Nephron (organoid): Measurements from ENCODE around the gene SLC25A36.

Source experiments
- H3K27ac Mint-ChIP-seq, 3 experiments: 2 replicates each; pipeline ENCODE4 v1.8.0; 2020; ENCODE audit warnings: mixed read lengths in 3 of 3, mild to moderate bottlenecking in 2 of 3, moderate library complexity in 1 of 3
- H3K27me3 Mint-ChIP-seq: 2 replicates; pipeline ENCODE4 v1.8.0; 2021; ENCODE audit warnings: low read depth, mild to moderate bottlenecking, moderate library complexity, mixed read lengths
- H3K36me3 Mint-ChIP-seq: 2 replicates; pipeline ENCODE4 v1.8.0; 2020; ENCODE audit warnings: low read depth, mixed read lengths
- H3K4me1 Mint-ChIP-seq: 2 replicates; pipeline ENCODE4 v1.8.0; 2020; ENCODE audit warnings: mixed read lengths
- H3K4me3 Mint-ChIP-seq, 3 experiments: 2 replicates each; pipeline ENCODE4 v1.8.0; 2020; ENCODE audit warnings: mild to moderate bottlenecking in 3 of 3, mixed read lengths in 3 of 3, moderate library complexity in 2 of 3
- H3K9me3 Mint-ChIP-seq: 2 replicates; pipeline ENCODE4 v1.8.0; 2020; ENCODE audit warnings: mixed read lengths
- TF ChIP-seq, protein P1 (sequence below), 3 experiments: fragments of 200-600 bp; sonication (generic); IDR thresholded peaks; one replicate each; pipeline ENCODE4 v1.5.0; 2021; ENCODE audit warnings: antibody characterized with exemption in 3 of 3; ENCODE audit not compliant: unreplicated experiment in 3 of 3

Gene SLC25A36

DNA sequence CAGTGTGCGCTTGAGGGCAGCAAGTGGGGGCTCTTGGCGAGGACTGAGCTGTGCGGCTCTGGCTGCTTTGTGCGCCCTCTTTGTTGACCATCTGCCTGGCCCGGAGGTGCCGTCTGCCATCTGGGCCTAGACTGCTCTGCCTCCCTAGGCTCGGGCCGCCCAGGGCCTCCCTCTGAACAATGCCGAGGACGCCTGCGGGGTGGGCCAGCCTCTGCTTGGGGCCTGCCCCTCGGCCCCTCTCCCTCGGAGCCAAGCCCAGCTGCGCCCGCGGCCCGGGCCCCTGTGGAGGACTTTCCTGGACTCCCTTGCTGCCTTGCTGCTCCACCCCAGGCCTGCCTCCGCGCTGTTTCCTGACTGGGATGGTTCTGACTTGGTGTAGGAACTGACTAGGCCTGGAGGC lies 77.6 kb downstream of the SLC25A36 start:
- Mint-ChIP-seq H3K36me3 (no peaks in the 10 kb centered on the region), H3K9me3 (no peaks in the 10 kb centered on the region), H3K4me3 (no peak overlapping the region), H3K27me3 (peaks cover 11% of the 10 kb centered on the region), H3K27ac (no peak overlapping the region), H3K4me1 (peaks cover 11% of the 10 kb centered on the region)
- TF ChIP-seq, protein P1, sequence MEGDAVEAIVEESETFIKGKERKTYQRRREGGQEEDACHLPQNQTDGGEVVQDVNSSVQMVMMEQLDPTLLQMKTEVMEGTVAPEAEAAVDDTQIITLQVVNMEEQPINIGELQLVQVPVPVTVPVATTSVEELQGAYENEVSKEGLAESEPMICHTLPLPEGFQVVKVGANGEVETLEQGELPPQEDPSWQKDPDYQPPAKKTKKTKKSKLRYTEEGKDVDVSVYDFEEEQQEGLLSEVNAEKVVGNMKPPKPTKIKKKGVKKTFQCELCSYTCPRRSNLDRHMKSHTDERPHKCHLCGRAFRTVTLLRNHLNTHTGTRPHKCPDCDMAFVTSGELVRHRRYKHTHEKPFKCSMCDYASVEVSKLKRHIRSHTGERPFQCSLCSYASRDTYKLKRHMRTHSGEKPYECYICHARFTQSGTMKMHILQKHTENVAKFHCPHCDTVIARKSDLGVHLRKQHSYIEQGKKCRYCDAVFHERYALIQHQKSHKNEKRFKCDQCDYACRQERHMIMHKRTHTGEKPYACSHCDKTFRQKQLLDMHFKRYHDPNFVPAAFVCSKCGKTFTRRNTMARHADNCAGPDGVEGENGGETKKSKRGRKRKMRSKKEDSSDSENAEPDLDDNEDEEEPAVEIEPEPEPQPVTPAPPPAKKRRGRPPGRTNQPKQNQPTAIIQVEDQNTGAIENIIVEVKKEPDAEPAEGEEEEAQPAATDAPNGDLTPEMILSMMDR (IDR thresholded peaks at IDR 0.05; ENCODE audit: unreplicated experiment in 3 of 3) = no peak

DNA sequence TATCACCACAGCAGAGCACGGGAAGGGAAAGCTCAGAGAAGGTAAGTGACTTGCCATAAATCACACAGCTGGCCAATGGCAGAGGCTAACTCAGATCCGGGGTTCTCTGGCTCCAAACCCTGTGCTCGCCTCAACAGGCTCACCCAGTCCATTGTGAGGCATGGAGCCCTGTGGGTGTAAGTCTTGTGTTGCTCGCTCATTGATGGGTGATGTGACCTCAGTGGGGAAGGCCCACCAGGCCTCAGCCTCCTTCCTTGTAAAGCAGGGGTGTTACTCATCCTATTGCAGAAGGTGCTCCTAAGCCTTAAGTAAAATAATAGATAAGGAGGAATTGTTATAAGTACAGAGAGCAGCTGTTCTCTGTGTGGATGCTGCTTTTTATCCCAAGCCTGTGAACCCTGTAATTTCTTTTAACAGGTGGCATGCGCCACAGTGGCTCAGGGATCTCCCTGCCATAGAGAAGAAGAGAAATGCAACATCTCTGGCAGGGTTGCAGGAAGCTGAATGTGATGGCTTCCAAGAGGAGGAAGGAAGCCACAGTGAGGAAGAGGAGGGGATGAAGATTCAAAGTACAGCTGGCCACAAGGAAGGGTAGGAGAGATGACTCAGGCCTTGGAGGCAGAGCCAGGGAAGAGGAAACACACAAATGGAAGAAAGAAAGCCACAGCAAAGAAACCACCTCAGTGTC lies 78.7 kb downstream of the SLC25A36 start:
- Mint-ChIP-seq H3K27me3 (peaks cover 11% of the 10 kb centered on the region), H3K36me3 (no peaks in the 10 kb centered on the region), H3K4me3 (no peak overlapping the region), H3K27ac (peak overlapping the region in 1 of 3 experiments; percentile 6), H3K4me1 (peaks cover 11% of the 10 kb centered on the region), H3K9me3 (no peaks in the 10 kb centered on the region)
- TF ChIP-seq, protein P1 (IDR thresholded peaks at IDR 0.05; ENCODE audit: unreplicated experiment in 3 of 3) = no peak

DNA sequence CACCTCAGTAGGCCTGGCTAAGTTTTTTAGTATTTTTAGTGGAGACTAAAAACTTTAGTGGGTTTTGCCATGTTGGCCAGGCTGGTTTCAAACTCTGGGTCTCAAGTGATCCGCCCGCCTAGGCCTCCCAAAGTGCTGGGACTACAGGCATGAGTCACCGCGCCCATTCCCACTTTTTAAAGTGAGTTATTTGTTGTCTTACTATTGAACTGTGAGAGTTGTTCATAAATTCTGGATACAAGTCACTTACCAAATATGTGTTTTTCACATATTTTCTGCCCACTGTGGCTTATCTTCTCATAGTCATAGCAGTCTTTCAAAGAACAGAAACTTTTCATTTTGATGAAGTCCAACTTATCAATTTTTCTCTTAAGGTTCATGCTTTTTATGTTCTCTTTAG lies 79.6 kb downstream of the SLC25A36 start:
- Mint-ChIP-seq H3K27ac (no peak overlapping the region), H3K36me3 (no peaks in the 10 kb centered on the region), H3K4me1 (peaks cover 11% of the 10 kb centered on the region), H3K4me3 (no peak overlapping the region), H3K27me3 (peaks cover 11% of the 10 kb centered on the region), H3K9me3 (no peaks in the 10 kb centered on the region)
- TF ChIP-seq, protein P1 (IDR thresholded peaks at IDR 0.05; ENCODE audit: unreplicated experiment in 3 of 3) = no peak
